HT-29 (cell line): ENCODE measurements around the gene CCDC159. TPM values are rescaled to one million over a fixed set of nuclear protein-coding genes. Genes with fewer than 3 reads are reported as not detected.
"Not testable (repeated sequence)": the region's sequence is repeated elsewhere in the genome, so short reads cannot be mapped to it uniquely, and the experiment has no call there.

Source experiments
- DNase-seq: peaks from one replicate; pipeline ENCODE4 v3.0.0-alpha.2; 2015; ENCODE audit warnings: low spot score
- total RNA-seq: library from RNA; depleted of rRNA; stranded (reverse); fragments of >200 nt; shearing (Covaris generic); gene quantifications from 2 replicates; pipeline ENCODE4 v1.2.3, GENCODE V29; 2014

The CCDC159 gene
- total RNA-seq, 1 experiment from 2014 or later = 9.2 TPM

DNA sequence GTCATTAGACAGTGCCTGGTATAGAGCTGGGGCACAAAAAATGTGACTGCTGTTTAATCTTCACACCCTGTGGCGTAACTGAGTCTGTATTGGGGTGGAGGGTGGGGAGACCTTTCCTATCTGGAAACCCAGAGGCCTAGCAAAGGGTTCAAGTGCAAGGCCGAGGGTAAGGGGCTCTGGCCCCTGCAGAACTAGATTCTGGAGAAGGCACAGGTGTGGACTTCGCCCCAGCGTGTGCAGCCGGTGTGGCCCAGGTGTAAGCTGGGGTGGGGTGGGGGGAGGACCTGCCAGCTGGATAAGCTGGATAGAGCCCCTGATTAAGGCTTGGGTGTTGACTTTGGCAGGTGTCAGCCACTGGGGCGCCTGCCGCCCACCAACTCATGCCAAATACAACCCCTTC is 8.2 kb upstream of the CCDC159 start:
- DNase-seq = no peak

DNA sequence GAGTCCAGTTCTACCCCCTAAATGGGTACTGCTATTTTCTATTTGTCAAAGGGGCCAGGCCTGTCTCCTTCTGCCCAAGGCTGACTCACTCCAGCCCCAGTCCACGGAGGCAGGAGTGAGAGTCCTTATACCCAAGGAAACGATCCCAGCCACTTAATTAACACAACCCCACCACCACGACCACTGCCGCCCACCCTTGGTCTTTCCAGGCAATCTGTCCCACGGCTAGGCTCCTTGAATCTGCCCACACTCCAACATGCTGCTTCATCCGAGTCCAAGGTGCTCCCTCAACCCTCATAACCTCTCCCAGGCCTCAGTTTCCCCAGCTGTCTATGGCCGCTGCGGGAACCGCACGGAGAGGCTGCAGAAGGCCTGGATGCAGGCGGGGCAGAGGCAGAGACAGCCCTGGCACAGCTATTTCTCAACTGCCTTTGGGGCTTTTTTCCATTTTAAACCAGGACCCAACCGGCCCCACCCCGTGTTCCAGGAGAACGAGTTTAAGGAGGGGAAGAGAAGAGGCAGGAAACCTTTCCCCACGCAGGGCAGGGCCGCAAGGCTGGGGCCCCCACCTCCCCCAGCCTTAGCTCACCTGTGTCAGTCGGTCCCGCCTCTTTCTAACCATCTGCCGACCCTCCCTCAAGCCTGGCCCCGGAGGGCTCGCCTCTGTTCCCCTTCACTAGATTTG is 7.6 kb upstream of the CCDC159 start:
- DNase-seq = peak; percentile 7

DNA sequence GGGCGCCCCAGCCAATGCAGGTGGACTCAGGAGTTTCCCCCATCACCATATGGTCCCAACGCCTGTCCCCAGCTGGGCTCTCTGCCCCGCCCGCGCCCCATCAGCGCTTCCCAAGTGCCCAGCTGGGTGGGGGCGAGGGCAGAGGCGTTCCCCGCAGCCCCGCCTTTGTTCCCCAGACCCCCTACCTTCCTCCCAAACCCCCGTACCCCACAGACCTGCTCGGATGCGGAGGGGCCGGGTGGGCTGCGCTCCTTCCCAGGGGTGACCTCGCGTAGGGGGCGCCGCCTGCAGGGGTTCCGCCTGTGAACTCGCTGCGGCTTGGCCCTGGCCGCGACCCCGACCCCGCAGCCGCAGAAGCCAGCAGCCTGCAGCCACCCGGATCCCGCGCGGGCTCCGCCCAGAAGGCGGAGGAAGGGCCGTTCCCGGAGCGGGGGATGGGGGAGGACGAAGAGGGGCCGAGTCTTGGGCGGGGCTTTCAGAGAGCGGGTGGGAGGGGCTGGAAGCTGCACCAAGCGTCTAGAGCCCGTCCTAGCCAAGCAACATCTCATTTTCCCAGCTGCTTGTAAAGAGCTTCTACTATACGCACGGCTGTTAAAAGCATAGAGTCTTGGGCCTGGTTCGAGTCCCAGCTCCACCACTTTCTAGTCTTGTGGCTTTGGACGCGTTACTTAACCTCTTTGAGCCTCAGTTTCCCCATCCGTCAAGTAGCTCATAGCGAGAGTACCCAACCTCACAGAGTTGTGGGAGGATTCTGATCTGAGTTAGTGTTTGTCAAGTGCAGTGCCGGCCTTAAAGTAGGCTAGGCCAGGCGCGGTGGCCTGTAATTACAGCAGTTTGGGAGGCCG is 6.8 kb upstream of the CCDC159 start, which contains the start of gene RAB3D:
Gene RAB3D, minus strand, starts transcription at position 404 of the 845 bp plus-strand sequence. CDS start 2,258 bp downstream, outside the sequence.
- DNase-seq = peak; percentile 84

DNA sequence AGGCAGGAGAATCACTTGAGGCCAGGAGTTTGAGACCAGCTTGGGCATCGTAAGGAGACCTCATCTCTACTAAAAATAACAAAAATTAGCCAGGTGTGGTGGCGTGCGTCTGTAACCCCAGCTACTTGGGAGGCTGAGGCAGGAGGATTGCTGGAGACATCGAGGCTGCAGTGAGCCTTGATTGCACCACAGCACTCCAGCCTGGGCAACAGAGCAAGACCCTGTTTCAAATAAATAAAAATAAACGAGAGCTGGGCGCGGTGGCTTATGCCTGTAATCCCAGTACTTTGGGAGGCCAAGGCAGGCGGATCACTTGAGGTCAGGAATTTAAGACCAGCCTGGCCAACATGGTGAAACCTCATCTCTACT is 6.2 kb upstream of the CCDC159 start:
- not testable (repeated sequence) for DNase-seq

DNA sequence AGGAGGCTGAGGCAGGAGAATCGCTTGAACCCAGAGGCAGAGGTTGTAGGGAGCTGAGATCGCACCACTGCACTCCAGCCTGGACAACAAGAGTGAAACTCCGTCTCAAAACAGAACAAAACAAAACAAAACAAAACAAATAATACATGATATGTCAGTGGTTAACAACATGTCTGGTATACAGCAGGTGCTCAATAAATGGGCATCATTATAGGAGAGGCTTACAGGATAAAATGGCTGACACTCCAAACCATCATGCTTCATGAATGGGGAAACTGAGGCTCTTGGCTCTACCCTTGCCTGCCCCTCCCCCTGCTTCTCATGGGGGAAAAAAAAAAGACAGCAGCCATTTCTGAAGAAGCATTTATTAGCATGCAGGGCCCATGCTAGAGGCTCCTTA is 3.9 kb upstream of the CCDC159 start:
- DNase-seq = no peak

DNA sequence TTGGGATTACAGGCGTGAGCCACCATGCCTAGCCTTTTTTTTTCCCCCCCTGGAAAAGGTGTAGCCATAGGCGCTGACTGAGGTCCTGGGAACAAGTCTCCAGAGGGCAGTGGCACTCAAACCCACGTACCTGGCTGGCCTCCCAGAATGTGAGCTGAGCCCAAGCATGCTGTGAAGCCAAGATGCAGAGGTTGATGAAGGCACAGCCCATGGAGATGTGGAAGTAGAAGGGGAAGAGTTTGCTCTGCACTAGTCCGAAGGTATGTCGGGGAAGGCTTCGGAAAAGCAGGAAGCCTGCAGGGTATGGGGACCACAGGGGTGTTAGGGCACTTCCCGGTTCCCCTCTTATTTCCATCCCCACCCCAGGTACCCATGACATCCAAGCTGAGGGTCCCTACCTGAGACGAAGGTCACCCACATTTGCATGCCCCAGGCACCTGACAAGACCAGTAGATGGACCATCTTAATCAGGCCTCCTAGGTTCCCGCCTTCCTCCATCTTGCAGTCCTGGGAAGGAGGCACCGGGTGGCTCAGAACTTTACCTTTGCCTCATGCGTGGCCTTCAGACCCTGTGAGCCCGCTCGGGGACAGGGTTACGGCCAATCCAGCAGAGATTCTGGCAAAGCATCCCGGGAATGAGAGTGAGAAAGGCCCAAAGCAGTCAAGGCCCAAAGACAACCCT is 1.1 kb upstream of the CCDC159 start:
- DNase-seq = peak; percentile 12

DNA sequence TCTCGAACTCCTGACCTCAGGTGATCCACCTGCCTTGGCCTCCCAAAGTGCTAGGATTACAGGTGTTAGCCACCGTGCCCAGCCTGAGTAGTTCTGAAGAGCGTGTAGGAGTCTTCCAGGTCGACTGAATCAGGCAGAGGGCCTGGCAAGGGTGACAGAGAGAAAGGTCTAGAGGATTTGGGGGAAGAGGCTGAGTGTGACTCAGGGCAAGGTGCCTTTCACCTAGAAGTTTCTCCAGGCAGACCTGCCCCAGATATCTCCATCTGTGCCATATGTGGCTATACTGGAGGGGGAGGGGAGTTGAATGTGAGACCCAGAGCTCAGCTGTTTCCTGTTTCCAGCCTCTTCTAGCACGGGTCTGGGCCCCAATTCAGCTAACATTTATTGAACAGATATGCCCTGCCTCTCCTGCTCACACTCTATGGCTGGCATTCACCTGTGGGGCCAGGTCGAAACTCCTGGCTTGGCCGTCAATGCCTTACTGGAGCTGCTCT is 1.3 kb downstream of the CCDC159 start:
- DNase-seq = no peak

DNA sequence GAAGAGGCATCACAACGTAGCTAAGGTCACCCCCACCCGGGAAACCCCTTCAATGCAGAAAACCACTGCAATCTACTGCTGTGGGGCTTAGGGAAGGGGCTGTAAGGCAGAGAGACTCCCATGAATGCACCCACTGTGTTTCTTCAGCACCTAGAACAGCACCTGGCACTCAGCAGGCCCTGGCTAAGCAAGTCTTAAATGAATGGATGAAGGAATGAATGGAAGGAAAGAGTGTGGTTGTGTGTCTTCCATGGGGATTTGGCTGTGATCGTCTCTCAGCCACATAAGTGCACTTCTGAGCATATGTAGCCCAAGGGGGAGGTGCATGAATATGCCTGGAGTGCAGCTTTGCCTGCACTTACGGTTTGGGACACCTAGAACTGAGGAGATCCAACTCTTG is 2.9 kb downstream of the CCDC159 start:
- no peak for DNase-seq

DNA sequence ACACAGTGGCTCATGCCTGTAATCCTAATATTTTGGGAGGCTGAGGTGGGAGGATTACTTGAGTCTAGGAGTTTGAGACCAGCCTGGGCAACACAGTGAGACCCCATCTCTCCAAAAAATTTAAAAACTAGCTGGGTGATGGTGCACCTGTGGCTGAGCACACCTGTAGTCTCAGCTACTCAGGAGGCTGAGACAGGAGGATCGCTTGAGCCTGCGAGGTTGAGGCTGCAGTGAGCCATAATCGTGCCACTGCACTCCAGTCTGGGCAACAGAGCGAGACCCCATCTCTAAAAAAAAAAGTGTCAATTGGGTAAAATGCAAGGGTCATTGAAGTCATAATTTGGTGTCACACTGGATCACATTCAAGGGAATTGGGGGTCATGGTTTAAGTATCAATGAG is 7.8 kb downstream of the CCDC159 start:
- DNase-seq = not testable (repeated sequence)

DNA sequence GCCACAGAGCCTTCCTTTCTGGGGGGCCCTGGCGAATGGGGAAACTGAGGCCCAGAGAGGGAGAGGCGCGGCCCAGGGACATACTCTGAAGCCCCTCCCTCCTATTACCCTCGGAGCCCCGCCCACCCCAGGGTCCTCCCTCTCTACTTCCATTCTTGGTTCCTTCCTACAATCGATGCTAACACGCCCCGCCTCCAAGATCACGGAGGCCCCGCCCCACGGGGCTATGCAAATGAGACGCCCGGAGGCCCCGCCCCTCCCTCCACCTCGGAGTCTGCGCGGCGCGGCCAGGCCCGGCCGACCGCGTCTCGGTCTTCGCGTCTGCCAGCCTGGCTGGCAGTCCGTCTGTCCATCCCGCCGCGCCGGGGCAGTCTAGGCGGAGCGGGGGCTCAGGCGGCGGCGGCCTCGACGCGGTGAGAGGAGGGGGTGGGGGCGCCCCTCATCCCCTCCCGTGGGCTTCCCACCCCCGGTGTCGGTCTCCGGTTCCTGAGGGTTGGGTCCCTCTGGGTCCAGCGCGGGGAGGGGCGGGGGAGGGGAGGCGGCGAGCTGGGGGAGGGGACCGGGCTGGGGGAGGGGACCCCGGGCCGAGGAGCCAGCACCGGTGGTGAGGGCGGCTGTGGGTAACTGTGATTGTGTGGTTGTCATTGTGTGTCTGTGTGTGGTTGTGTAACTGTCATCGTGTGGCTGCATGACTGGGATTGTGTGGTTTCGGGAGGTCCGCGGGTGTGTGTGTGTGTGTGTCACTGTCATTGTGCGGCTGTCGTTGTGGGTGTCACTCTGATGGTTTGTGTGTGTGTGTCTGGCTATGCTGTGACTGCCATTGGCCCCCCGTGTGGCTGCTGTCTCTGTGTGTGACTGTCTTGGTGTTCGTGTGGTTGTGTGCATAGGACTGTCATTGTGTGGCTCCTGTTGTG is 9.1 kb downstream of the CCDC159 start, which contains the start of gene PLPPR2:
Gene PLPPR2, plus strand, starts transcription at position 273 of the 914 bp plus-strand sequence. CDS start 2,242 bp downstream, outside the sequence.
- DNase-seq = peak; percentile 67

DNA sequence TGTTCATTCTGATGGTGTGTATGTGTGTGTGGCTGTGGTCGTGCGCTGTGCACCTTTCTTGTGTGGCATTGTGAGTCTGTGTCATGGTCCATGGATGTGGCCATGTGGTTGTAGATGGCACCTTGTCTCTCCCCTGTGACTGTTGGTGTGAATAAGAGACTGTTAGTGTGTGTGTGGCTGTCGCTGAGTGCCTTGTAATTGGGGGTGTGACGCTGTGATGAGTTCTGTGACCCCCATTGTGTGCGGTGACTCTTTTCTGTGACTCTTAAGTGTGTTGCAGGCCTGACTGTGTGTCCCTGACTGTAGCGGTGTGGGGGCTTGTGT is 9.7 kb downstream of the CCDC159 start:
- DNase-seq = no peak

DNA sequence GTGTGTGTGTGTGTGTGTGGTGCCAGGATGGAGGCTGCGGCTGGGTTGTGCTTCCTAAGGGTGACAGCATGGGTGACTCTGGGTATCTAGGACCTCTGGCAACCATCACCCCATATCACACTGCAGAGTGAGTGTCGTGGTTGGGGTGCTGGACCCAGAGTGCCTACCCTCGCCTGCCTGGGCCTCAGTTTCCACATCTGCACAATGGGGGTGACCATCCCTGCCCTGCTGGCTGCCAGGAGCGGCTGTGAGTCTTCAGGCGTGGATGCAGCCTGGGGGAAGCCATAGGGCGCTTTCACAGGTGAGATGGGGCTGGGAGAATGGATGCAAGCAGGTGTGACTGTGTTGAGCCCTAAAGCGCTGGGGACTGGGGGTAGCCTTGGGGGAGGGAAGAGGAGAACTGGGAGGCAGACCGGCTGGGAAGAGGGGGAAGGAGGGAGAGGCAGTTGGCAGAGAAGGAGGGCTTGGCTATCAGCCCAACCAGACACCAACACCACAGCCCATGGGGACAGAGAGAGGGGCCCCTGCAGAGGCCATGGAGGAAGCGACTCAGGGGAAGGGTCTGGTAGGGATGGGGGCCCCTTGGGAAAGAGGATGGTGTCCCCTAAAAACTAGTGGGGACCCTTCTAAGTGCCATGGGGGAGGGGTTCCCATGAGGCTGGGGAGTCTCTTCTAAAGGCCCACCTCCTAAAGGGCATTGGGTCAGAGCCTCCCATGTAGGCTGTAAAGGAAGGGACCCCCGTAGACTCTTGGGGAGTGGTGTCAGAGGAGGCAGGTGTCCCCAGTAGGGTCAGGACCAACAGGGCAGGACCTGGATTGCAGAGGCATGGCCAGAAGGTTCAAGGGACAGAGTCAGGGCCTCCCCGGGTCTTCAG is 10.6 kb downstream of the CCDC159 start:
- no peak for DNase-seq

DNA sequence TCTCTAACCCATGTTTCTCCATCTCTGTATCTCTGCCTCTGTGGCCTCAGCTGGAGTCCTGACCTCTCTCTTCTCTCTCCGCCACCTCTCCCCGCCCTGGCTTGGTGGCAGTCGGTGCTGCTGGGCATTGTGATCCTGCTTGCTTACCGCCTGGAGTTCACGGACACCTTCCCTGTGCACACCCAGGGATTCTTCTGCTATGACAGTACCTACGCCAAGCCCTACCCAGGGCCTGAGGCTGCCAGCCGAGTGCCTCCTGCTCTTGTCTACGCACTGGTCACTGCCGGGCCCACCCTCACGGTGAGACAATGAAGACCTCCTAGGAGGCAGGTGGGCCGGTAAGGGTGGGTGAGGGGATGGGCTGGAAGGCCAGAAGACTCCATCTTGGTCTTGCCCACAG is 13.1 kb downstream of the CCDC159 start:
- DNase-seq = no peak

DNA sequence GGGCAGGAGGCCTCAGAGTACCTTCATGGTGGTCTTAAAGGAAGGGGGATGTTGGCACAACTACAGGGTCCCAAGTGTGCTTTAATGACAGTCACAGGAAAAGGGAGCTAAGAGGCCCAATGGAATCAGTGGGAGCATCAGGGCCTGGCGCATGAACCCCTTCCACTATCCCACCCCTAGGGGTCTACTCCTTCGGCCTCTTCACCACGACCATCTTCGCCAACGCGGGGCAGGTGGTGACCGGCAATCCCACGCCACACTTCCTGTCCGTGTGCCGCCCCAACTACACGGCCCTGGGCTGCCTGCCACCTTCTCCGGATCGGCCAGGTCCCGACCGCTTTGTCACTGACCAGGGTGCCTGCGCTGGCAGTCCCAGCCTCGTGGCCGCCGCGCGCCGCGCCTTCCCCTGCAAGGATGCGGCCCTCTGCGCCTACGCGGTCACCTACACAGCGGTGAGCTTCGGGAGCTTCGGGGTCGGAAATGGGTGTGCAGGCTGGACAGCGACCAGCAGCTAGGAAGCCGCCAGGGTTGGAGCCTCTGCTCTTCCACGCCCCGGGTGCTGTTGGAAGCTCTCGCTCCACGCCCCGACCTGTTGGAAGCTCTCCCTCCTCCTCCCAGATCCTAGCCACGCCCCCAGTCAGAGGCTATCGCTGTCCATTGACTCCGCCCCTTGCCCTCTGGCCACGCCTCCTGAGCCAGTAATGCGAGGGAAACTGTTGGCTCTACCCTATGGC is 14.9 kb downstream of the CCDC159 start:
- DNase-seq = peak; percentile 57

DNA sequence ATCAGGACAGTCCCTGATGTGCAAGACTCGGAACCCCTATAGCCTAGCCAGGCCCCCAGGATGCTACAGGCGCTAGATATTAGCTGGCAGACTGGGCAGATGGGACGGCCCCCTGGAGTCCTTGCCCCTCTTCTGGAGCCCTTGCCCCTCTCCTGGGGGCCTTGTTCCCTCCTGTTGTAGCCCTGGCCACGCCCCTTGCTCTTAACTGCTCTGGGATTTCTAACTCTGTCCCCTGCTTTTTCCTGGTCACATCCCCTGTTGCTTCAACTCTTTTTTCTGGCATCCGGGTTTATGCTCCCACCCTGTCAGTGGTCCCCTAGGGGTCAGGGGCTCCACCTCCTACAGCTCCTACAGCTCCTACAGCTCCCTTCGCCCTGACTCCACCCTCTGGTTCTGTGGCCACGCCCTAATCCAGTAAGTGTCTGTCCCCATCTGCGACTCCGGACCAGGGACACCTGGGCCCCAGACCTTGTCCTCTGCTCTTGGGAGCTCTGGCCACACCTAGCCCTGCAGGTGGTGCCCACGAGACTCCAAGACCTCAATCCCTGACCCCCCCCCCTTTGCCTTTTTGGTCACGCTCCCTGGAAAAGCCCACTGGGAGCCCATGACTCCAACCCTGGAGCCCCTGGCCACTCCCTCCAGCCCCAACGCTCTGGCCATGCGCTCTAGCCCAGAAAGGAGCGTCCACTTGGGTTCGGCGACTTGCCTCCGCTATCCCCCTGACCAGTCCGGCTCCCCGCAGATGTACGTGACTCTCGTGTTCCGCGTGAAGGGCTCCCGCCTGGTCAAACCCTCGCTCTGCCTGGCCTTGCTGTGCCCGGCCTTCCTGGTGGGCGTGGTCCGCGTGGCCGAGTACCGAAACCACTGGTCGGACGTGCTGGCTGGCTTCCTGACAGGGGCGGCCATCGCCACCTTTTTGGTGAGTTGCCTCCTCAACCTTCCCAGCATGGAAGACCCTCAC is 15.7 kb downstream of the CCDC159 start:
- DNase-seq = no peak

DNA sequence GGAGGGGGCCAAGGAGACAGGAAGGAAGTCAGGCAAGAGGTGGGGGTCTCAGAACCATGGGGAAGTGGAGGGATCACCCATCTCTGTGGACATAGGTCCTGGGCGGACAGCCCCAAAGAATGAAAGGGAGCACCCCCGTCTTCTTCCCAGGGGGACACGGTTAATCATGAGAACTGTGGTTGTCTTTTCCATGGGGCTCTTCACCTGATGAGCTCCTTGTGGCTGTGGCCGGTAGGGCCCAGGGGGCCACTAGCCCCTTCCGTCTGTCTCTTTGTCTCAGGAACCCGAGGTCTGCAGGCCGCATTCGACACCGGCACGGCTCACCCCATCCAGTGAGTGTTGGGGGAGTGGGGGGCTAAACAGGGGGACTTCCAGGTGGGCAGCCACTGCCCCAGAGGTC is 17.6 kb downstream of the CCDC159 start:
- no peak for DNase-seq

DNA sequence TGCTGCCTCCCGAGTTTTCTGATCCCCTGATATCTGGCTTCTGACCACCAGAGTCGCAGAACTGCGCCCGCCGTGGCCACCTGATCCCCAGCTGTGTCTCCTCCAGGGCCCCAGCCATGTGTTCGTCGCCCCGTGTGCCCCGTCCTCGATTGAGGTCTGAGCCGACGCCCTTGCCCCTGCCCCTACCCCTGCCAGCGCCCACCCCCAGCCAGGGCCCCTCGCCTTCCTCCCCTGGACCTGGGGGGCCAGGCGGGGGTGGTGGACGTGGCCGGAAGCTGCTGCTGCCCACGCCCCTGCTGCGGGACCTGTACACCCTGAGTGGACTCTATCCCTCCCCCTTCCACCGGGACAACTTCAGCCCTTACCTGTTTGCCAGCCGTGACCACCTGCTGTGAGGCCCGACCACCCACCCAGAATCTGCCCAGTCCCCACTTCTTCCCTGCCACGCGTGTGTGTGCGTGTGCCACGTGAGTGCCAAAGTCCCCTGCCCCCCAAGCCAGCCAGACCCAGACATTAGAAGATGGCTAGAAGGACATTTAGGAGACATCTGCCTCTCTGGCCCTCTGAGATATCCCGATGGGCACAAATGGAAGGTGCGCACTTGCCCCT is 18.1 kb downstream of the CCDC159 start:
- DNase-seq = no peak

DNA sequence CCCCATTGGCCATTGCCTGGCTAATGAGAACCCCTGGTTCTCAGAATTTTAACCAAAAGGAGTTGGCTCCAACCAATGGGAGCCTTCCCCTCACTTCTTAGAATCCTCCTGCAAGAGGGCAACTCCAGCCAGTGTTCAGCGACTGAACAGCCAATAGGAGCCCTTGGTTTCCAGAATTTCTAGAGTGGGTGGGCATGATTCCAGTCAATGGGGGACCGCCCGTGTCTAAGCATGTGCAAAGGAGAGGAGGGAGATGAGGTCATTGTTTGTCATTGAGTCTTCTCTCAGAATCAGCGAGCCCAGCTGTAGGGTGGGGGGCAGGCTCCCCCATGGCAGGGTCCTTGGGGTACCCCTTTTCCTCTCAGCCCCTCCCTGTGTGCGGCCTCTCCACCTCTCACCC is 18.6 kb downstream of the CCDC159 start:
- DNase-seq = no peak
